ENCODE data around the gene SLC6A17.

The SLC6A17 gene

DNA sequence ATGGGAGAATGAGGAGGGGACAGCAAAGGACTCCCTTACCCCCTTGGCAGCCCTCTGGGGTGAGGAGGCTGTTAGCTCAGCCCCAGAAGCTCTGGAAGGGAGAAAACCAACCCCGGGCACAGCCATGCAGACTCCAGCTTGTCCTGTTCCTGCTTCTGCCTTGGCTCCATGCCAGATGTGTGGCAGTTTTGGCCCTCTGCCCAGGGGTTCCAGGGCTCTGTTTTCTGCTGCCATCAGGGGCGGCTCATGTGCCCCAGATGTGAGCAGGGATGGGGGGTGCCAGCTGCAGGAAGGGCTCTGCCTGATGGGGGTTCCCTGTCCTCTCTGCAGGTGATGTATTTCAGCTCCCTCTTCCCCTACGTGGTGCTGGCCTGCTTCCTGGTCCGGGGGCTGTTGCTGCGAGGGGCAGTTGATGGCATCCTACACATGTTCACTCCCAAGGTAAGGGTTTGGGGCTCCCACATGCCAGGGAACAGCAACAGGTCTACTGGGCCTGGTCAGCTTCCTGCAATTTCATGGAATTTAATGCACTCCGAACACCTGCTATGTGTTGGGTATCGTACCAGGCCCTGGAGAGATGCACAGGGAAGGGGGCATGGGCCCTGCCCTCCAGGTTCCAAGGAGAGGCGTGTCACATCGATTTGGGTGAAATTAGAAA, 26.1 kb downstream of the SLC6A17 start:
- peak; percentile 25 to 65 (median 54) for DNase-seq

DNA sequence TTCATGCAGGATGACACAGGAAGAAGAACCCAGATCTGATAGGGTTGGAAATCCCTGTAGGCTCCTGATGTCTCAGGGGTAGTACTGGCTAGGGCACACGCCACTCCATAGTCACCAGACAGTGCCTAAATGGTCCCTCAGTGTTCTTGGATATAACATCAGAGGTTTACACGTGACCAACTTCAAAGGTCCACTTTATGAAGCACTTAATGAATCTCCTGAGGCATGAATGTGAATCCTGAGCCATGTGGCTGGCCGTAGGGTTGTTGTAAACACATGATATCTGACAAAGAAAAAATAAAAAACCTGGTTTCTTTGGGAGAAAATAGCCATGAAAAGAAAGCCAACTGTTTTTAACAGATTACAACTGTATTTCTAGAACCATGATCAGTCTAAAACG, 27.5 kb downstream of the SLC6A17 start:
- DNase-seq, result no peak

DNA sequence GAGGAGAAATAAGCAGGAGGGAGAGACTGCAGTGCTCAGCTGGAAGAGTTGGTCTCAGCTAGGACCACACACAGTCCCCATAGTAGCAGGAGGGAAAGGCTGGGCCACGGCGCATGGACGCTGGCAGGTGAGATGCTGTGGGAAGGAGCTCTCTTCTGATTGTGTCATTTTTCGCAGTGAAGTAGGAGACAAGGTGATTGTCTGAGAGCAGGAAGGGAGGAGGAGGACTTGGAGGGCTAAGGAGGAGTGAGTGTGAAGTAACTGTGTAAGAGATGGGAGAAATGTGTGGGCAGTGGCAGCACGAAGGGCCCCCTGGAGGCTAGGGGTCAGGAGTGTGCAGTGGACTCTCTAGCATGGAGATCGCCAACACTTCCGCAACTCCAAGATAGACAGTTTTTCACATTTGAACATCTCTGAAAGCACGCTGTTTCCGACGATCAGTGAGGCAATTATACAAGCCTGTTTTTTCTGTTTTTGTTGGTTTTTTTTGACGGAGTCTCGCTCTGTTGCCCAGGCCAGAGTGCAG, 33.4 kb downstream of the SLC6A17 start:
- no peak for DNase-seq

DNA sequence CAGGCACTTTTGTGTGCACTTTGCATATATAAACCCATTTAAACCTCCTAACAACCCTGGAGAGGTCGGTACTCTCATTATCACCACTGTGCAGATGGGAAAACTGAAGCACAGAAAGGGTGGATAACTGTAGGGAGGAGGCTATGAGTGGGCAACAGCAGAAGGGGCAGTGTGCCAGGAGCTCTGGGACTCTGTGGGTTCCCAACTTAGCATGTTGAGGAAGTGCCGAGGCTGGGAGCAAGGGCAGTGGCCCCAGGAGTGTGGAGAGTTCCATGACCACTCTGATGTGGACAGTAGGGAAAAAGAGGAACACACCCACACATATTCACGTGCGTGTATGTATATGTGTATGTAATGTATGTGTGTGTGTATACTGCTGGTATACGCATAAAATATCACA, 34.2 kb downstream of the SLC6A17 start:
- DNase-seq, result peak; percentile 40 to 70 (median 50)

DNA sequence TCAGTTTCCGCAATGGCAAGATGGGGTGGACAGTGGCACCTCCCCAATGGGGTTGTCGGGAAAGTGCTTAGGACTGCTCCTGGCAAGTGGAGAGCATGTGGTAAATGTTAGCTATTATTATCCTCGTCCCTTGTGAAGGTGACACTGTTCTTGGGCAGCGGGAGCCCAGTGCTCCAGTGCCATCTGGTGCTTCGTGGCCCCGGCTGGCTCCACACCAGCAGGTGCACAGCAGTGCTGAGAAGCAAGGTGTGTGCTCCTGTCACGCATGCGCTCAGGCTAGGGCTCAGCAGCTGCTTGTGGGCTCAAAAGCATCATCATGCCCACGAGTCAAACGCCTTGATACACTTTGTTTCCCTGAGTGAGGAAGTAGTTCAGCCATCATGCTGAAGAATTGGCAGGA, 34.9 kb downstream of the SLC6A17 start:
- no peak for DNase-seq

DNA sequence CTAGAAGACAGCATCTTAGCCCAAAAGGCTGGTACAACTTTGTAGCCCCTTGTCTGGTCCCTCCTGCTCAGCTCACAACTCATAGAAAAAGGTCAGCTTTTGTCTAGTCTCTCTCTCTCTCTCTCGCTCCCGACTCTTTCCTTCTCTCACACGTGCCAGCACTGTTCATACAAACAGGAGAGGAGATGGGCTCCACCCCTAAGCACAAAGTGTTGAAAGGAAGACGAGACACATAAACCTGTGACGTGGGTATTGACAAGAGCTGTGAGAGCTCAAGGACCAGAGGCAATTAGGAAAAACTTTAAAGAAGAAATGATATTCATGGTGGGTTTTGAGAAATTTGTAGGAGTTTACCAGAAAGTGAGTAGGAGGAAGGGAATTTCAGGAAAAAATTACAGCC, 36.3 kb downstream of the SLC6A17 start:
- no peak for DNase-seq

DNA sequence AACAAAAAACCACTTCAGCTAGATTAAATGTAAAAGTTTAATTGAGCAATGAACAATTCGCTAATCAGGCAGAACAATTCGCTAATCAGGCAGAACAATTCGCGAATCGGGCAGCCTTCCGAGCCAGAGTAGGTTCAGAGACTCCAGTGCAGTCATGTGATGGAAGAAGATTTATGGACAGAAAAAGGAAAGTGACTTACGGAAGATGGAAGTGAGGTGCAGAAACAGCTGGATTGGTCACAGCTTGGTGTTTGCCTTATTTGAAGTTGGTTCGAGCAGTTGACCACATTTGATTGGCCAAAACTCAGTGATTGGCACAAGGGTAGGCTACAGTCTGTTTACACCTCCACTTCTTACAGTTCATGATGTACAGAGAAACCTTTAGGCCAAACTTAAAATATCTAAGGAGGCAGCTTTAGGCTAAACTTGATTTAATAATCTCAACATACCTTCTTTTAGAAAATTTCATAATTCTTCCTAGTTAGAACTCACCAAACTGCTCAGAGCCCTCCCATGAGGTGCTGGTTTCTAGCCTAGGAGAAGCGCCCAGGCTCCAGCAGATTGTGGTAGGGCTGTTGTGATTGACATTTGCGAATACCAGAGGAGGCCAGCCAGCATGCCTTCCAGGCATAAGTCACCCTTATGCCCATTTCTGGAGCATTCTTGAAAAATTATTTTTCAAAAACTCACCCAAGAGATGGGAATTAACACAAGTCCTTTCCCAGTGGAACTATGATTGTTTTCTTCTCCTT, 37.0 kb downstream of the SLC6A17 start:
- DNase-seq, result no peak

DNA sequence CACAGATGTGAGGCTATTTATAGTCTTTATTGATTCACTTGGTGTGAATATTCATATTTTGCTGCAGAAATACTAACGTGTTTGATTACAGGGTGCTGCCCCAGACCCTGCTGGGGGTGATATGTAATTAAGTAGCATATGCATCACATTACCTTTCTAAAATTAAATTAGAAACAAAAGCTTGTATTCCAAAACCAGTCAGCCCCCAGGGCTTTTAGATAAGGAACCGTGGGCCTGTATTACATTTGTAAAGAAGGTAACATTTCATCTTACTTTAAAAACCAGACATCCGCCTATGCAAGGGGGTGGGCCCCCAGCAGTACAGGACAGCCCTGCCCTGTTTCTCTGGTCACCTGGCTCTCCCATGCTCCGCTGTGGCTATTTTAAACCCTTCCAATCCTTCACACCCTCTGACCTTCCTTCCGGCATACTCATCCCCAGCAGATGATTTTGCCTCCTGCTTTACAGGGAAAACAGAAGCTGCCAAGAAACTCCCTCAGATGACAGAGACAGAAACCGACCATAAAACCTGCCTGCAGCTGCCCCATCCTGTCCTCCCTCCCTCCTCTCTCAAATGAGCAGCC, 37.8 kb downstream of the SLC6A17 start:
- DNase-seq, result no peak

DNA sequence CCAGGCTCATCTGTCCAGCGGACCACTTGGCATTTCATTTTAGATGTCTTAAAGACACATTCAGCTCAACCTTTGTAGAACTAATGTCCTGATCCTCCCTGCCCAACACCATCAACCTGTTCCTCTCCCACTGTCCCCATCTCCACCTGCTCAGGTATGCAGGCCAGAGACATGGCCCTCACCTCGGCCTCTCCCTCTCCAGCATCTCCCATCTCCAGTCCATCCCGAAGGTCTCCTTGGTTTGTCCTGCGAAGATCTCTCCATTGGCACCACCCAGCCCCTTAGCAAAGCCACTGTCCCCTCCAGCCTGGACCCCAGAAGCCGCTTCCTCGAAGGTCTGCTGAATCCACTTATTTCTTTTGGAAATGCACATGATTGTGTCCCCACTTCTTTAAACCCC, 38.9 kb downstream of the SLC6A17 start:
- no peak for DNase-seq

DNA sequence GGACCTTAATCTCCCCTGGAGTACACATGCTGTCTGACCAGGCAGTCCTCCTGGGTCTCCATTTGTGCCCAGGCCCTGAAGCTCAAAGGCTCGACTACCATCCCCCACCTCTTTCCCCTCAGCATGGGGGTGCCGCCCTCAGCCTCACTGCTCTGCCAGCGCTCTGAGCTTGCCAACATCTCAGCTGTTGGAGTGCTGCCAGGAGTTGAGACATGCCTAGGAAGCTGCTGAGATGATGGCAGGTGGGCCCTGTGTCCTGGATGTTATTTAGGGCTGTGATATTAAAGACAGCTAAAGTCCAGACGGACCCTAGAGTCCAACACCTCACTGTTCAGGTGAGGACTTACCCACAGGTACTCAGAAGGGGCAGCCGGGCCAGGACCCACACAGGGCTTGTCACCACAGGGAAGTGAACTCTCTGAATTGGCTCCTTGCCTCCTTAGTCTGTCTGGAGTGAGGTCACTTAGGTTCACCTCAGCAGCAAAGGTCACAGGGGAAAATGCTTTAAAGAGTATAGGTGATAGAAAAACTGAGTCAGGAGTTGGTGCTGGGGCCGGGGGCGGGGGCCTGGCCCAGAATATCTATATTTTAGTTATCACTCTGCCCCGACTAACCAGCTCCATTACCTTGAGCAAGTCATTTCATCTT, 40.1 kb downstream of the SLC6A17 start:
- no peak for DNase-seq

DNA sequence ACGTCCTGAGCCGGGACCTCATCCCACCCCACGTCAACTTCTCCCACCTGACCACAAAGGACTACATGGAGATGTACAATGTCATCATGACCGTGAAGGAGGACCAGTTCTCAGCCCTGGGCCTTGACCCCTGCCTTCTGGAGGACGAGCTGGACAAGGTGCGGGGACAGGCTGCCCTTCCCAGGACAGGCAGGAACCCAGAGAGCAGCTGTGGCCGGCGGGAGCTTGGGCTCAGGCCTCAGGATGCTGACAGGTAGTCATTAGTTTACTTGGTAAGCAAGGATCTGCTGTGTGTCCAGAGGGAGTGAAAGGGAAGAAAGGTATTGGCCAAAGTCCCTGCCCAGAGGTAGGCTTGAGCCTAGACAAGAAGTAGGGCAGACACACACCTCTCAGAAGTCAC, 42.2 kb downstream of the SLC6A17 start:
- no peak for DNase-seq

DNA sequence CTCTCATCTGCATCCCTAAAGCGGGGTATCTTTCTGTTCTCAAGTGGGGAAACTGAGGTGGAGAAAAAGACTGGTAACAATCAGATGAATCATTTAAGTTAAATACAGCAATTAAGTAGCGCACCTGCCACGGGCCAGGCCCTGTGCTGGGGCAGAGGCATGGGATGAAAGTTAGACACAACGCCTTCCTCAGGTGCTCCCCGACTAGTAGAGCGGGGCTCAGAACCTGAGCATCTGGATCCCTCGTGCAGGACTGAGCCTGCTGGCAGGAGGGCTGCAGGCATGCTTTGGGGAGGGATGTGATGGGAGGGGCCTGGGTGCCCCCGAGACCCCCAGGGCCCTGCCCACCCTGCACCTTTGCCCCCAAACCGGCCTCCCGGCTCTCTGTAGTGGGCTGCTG, 44.9 kb downstream of the SLC6A17 start:
- DNase-seq, result no peak

DNA sequence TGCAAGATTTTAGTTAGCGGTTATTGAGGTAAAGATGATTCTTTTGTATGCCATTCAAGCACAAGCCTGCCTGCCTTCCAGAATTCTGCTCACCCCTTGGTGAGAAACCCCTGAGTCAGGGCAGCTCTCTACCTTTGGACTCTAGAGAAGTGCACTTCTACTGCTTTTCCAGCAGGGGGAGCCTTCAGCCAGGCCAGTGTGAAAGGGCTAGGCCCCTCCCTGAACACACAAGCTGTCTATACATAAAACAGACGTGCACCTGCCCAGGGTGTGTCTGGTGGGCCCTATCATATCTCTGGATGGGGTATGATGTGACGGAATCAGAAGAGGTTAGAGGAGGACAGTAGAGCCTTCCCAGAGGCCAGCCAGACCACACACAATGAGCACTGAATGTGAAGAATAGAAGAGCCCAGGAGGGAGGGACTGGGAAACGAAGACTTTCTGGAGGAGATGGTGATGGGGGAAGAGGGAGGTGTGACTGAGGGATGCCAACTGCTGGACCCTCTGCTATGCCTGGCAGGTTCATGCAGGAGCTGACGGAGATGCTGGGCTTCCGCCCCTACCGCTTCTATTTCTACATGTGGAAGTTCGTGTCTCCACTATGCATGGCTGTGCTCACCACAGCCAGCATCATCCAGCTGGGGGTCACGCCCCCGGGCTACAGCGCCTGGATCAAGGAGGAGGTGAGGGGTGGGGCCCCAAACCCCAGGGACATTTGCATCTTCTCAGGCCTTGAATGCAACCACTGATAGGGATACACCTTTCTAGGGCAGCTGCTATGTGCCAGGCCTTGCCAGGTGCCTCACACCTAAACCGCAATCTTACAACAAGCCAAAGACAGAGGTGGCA, 46.8 kb downstream of the SLC6A17 start:
- peak; percentile 36 to 68 (median 62) for DNase-seq

DNA sequence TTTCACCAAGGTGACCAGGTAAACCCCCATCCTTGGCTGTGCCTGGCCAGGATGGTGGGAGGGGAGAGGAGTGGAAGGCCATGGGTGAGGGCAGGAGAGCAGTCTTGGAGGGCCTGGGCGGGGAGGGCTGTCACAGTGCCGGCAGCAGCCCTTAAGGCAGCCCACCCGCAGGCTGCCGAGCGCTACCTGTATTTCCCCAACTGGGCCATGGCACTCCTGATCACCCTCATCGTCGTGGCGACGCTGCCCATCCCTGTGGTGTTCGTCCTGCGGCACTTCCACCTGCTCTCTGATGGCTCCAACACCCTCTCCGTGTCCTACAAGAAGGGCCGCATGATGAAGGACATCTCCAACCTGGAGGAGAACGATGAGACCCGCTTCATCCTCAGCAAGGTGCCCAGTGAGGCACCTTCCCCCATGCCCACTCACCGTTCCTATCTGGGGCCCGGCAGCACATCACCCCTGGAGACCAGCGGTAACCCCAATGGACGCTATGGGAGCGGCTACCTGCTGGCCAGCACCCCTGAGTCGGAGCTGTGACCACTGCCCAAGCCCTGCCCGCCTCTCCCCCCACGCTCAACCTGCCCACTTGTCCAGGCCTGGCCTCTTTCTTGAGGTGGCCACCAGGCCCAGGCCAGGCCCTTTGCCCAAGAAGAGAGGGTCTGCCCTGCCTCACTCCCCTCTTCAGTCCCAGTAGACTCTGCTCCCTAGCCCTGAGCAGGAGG, 47.8 kb downstream of the SLC6A17 start:
- no peak for DNase-seq

DNA sequence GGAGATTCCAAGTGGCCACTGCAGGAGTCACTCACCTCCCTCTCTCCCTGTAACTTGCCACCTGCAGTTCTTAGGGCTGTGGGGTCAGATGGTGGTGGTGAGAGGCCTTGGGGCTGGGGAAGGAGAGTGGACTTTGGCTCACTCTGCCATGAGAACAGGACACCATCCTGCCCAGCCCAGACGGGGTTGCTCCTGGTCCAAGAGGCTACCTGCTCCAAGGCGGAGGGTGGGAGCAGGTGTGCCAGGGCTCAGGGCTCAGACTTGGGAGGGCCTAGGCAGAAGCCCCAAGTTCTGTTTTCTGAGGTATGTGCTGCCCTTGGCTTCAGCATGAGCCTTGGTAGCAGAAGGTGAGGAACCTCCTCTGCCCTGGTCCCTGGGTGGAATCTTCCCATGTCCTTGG, 48.5 kb downstream of the SLC6A17 start:
- DNase-seq, result no peak

DNA sequence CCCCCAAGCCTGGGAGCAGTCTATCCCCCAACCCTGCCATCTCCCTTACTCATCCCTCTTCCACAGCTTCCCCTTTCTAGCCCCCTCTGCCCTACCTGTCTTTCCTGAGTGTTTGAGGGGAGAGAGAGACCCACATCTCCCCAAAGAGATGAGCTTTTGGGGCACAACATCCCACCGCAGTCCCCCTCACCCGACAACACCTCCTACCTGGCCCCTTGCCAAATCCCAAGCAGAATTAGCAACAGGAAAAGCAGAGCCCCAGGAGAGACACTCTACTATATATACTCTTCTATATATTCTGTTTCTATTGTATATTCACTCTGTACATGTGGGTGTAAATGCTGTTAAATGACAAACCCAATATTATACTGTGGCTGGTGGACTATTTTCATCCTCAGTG, 49.9 kb downstream of the SLC6A17 start:
- DNase-seq, result no peak

DNA sequence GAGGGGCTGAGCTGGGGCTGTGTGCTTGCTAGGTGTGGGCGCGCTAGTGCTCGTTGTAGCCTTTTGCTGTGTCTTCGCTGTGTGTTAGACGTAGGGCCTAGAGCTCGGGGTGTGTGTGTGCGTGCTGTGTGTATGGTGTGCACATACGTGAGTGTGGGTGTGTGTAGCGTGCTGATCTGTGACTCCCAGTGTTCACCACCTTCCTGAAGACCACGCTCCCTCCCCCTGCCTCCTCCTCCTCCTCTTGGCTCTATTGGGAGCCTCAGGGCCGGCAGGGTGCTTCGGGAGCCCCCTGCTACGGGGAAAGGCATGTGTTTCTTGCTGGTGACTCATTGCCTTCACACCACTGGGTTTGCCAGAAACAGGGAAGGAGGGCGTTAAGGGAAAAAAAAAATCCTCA, 50.4 kb downstream of the SLC6A17 start:
- no peak for DNase-seq

DNA sequence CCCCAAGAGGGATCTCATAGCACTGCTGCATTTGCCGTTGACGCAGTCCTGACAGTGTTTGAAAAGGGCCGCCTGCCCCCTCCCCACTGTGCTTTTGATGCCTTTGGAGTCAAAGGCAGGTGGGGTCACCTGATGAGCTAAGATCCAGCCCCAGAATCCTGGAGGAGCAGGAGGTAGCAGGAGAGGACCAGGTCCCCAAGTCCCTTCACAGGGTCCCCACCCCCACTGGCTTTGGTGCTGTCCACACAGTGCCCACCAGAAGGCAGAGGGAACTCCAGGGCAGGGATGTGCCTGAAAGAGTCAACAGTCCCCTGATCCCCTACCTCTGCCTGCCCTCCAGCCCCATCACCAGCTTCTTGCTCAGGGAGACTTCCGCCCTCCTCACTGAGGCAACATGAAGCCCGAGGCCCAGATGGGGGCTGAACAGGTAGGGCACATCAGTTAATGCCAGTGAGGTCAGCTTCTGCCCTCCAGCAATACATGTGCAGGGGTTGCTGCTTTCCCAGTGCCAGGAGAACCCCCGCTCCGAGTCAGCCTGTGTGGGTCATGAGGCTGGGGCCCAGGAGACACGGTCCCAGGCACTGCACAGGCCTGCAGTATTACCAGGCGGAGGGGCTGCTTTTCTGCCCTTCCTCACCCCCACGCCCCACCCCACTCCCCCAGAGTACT, 51.0 kb downstream of the SLC6A17 start:
- no peak for DNase-seq

DNA sequence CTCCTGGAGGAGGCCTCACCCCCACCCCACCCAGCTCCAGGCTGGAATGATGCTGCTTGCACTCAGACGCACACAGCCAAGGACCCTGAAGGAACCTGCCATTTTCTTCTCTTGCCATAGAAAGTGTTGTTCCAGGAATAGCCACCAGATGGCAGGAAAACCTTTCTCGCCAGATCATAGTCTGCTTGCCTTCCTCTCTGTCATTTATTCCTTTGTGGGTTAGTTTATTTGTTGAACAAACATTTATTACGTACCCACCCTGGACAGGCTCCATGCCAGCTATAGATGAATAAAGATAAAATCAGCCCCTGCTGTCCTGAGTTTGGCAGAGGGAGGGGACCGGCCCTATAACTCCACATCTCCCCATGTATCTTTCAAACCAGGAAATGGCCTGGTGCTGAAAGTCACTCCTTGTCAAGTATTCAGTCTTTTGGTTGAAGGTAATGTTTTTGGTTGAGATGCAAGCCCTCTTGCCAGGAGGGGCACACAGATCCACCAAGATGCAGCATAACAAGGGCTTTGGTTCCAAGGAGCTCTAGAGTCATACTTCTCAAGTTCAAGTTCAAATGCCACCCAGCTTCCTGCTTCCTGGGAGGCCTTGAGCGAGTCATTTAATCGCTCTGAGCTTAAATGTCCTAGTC, 52.8 kb downstream of the SLC6A17 start:
- DNase-seq, result peak; percentile 76 to 88 (median 82)

DNA sequence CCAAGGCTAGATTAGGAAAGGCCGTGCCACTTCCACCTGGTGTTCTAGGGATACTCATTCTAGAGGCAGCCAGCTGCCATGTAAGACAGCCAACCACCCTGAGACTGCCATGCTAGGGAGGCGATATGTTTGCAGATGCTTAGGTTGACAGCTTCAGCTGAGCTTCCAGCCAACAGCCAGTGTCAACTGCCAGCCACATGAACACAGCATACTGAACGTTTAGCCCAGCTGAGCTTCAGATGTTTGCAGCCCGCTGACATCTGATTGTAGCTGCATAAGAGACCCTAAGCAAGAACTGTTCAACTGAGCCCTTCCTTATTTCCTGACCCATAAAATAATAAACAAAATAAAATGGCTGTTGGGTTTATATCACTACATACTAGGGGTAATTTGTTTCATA, 54.9 kb downstream of the SLC6A17 start:
- no peak for DNase-seq
